Esophagus muscularis mucosa (tissue), 3 donors: Measurements from ENCODE around the gene SECISBP2.

Experiments used
- POLR2A ChIP-seq: fragments of 450-650 bp; IDR thresholded peaks from one replicate; pipeline ENCODE4 v1.6.1; 2017; ENCODE audit warnings: antibody characterized with exemption, moderate library complexity, mild to moderate bottlenecking, low read depth
- TF ChIP-seq, protein P1 (sequence below), 3 experiments: fragments of 200-600 bp in 2 of 3; fragments of 450-650 bp in 1 of 3; sonication (generic) in 2 of 3; IDR thresholded peaks; one replicate each; pipeline ENCODE4 v1.5.1; 2017 to 2019; ENCODE audit warnings: antibody characterized with exemption in 3 of 3, mild to moderate bottlenecking in 2 of 3, moderate library complexity in 1 of 3

DNA sequence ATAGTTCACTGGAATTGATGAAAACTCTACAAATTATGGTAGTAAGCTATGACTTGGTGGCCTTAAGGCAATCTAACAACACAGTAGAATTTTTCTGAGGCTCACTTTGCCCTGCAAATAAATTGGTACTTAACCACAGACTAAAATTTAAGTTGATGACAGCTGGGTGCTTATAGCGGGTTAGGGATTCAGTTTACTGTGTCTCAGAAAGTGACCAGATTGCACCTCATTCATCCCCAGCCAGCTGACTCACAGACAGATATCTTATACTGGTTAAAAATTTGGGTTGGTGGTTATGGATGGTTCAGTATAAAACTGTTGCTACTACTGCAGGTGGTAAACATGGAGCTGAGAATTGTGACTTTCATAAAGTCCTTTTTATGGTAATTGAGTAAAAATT is 4.5 kb upstream of the SECISBP2 start:
- TF ChIP-seq, protein P1, sequence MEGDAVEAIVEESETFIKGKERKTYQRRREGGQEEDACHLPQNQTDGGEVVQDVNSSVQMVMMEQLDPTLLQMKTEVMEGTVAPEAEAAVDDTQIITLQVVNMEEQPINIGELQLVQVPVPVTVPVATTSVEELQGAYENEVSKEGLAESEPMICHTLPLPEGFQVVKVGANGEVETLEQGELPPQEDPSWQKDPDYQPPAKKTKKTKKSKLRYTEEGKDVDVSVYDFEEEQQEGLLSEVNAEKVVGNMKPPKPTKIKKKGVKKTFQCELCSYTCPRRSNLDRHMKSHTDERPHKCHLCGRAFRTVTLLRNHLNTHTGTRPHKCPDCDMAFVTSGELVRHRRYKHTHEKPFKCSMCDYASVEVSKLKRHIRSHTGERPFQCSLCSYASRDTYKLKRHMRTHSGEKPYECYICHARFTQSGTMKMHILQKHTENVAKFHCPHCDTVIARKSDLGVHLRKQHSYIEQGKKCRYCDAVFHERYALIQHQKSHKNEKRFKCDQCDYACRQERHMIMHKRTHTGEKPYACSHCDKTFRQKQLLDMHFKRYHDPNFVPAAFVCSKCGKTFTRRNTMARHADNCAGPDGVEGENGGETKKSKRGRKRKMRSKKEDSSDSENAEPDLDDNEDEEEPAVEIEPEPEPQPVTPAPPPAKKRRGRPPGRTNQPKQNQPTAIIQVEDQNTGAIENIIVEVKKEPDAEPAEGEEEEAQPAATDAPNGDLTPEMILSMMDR (IDR thresholded peaks at IDR 0.05), result no peak
- no peak for TF ChIP-seq POLR2A
